ENCODE results near the gene CA11.
A peak's percentile ranks its signal among the peaks of the same experiment; 100 is the strongest.
"Not testable (repeated sequence)": the region's sequence is repeated elsewhere in the genome, so short reads cannot be mapped to it uniquely, and the experiment has no call there.

The CA11 gene

GRCh38 chr19:48642862-48643261, 3.1 kb downstream of the CA11 start:
- DNase-seq (ENCODE audit: low read depth in 3 of 3, low spot score in 1 of 3) = no peak

GRCh38 chr19:48641850-48642249, 4.1 kb downstream of the CA11 start:
- no peak for DNase-seq (ENCODE audit: low read depth in 3 of 3, low spot score in 1 of 3)

GRCh38 chr19:48639483-48640375, 6.3 kb downstream of the CA11 start:
- no peak for DNase-seq (ENCODE audit: low read depth in 3 of 3, low spot score in 1 of 3)

GRCh38 chr19:48638831-48639381, 7.1 kb downstream of the CA11 start:
- no peak for DNase-seq (ENCODE audit: low read depth in 3 of 3, low spot score in 1 of 3)

- DNase-seq (ENCODE audit: low read depth in 3 of 3, low spot score in 1 of 3) = peak; percentile 59 to 75 (median 72)
Observed at GRCh38 chr19:48637948-48638830, 7.8 kb downstream of the CA11 start.

- peak; percentile 96 to 100 (median 99) for DNase-seq (ENCODE audit: low read depth in 3 of 3, low spot score in 1 of 3)
Observed at GRCh38 chr19:48637449-48637947, 8.5 kb downstream of the CA11 start.

GRCh38 chr19:48636859-48637448, 9.0 kb downstream of the CA11 start, which contains the start of gene DBP:
TSS of gene DBP (minus strand) at chr19:48637379. CDS start at chr19:48636994, 385 bp downstream.
- no peak for DNase-seq (ENCODE audit: low read depth in 3 of 3, low spot score in 1 of 3)

GRCh38 chr19:48635966-48636858, 9.8 kb downstream of the CA11 start:
- no peak for DNase-seq (ENCODE audit: low read depth in 3 of 3, low spot score in 1 of 3)

- peak in 1 of 3 donors; percentile 71 for DNase-seq (ENCODE audit: low read depth in 3 of 3, low spot score in 1 of 3)
Observed at GRCh38 chr19:48635263-48635965, 10.6 kb downstream of the CA11 start.

- DNase-seq (ENCODE audit: low read depth in 3 of 3, low spot score in 1 of 3) = peak; percentile 80 to 91 (median 80)
Observed at GRCh38 chr19:48634424-48635262, 11.3 kb downstream of the CA11 start.

GRCh38 chr19:48634036-48634342, 12.0 kb downstream of the CA11 start:
- no peak for DNase-seq (ENCODE audit: low read depth in 3 of 3, low spot score in 1 of 3)

GRCh38 chr19:48633148-48634035, 12.6 kb downstream of the CA11 start:
- DNase-seq (ENCODE audit: low read depth in 3 of 3, low spot score in 1 of 3) = no peak

- no peak for DNase-seq (ENCODE audit: low read depth in 3 of 3, low spot score in 1 of 3)
Observed at GRCh38 chr19:48632692-48633147, 13.3 kb downstream of the CA11 start.

GRCh38 chr19:48632286-48632685, 13.7 kb downstream of the CA11 start:
- DNase-seq (ENCODE audit: low read depth in 3 of 3, low spot score in 1 of 3) = not testable (repeated sequence)

GRCh38 chr19:48631225-48631624, 14.8 kb downstream of the CA11 start:
- DNase-seq (ENCODE audit: low read depth in 3 of 3, low spot score in 1 of 3) = no peak

- DNase-seq (ENCODE audit: low read depth in 3 of 3, low spot score in 1 of 3) = no peak
Observed at GRCh38 chr19:48630296-48631063, 15.5 kb downstream of the CA11 start.

Measured in stimulated activated CD4-positive, alpha-beta T cell treated with anti-CD3 and anti-CD28 coated beads, TNF-alpha, amount 100 ng/mL, for 1 hour (primary cell).